Ramos (cell line): ENCODE measurements around the gene DMAC2.
"Not testable (repeated sequence)": the region's sequence is repeated elsewhere in the genome, so short reads cannot be mapped to it uniquely, and the experiment has no call there.

Source experiments
- in situ Hi-C: fragments of 300-500 bp; cut with MboI; formaldehyde crosslinking; loops from one replicate; pipeline ENCODE4 v1.14.3; 2022; ENCODE audit warnings: low sequenced_read_pairs; ENCODE audit not compliant: unreplicated experiment

Gene DMAC2

DNA sequence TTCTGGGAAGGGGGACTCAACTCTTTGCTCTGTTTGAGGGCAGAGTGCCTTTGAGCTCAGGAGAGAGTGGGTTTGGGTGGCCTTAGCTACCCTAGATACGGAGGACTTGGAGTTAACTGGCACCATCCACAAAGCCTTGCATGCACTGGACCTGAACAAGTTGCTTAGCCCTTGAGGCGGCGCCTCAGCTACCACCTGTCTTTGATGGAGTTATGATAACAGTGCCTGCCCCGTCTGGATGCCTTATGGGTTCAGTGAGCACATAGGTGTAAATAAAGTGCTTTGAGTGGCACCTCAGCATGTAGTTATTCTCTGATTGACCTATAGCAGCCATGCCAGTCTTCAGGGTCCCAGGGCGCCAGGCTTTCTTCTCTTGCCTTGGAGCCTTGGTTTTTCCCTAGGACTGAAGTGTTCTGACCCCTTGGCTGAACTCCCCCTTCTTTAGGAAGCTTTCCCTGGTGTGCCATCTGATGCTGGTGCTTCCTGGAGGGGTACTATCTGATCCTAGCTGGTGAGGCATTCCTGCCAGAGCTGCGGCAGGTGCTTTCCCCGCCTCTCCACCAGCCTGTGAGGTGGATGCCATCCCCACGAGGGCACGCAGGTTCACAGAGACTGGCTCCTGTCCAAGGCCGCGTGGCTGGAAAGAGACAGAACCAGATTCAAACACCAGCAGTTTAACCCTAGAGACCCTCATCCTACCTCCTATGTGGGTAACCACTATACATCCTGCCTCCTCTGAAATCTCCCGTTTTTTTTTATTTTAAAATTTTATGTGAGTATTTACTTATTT lies 36.3 kb downstream of the DMAC2 start:
- in situ Hi-C loops = no loop called here

DNA sequence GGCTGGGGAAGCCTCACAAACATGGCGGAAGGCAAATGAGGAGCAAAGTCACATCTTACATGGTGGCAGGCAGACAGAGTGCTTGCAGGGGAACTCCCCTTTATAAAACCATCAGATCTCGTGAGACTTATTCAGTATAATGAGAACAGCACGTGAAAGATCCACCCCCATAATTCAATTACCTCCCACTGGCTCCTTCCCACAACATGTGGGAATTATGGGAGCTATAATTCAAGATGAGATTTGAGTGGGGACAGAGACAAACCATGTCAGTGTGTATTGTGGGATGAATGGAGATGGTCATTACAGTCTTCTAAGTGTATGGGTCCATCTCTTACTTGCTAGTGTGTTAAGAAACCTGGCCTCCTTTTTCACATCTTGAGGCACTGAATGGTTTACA lies 37.7 kb downstream of the DMAC2 start:
- in situ Hi-C loops = no loop called here

GRCh38 chr19:41401483-41401882 lies 38.2 kb downstream of the DMAC2 start:
- in situ Hi-C loops = no loop called here

- in situ Hi-C loops = no loop called here
Measured at GRCh38 chr19:41399525-41399924, 40.2 kb downstream of the DMAC2 start.

GRCh38 chr19:41399091-41399490 lies 40.6 kb downstream of the DMAC2 start:
- in situ Hi-C loops = no loop called here

- in situ Hi-C loops = no loop called here
Measured at GRCh38 chr19:41398598-41398997, 41.1 kb downstream of the DMAC2 start.

GRCh38 chr19:41398050-41398418 lies 41.7 kb downstream of the DMAC2 start:
- in situ Hi-C loops = no loop called here

DNA sequence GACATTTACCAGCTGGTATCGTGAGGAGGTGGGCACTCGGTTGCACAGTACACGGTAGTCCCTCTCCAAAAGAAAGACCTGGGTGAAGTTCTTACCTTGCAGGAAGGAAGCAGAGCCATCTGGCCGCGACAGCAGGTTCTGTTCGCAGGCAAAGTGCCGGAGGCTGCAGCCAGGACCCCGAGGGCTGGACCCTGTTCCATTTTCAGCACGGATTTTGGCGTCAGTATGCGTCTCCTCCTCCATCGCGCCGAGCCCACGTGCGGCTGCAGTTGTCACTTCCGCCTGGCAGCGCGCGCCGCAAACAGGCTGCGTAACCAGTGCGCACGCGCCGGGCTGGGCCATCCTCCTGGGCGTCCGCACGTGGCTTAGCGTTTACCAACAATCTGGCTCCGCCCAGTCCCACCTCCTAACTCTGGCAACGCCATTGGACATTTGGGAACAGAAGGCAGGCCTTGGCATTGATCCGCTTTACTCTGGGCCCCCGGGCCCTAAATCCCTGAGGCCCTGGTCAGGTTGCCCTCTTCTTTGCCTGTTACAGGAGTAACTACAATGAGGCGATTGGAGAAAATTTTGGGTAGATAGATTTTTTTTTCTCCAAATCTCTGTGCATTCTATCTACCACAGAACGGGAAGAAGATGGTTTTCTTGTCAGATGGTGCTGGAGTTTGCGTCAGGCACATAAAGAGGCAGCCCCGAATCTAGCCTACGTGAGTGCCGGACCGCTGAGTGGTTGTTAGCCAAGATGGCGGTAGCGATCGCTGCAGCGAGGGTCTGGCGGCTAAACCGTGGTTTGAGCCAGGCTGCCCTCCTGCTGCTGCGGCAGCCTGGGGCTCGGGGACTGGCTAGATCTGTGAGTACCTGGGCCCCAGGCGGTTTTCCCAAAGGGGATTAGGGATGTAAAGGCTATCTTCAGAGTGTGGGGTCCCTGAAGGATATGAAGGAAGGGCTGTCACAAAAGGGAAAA lies 42.3 kb downstream of the DMAC2 start, which contains the start of the genes BCKDHA and EXOSC5:
BCKDHA (plus strand) TSS at position 733 of the 964 bp plus-strand sequence; CDS start at position 743, 10 bp downstream.
EXOSC5 (minus strand) TSS at position 274 of the 964 bp plus-strand sequence; CDS start at position 243, 31 bp downstream.
- in situ Hi-C loops = no loop called here

DNA sequence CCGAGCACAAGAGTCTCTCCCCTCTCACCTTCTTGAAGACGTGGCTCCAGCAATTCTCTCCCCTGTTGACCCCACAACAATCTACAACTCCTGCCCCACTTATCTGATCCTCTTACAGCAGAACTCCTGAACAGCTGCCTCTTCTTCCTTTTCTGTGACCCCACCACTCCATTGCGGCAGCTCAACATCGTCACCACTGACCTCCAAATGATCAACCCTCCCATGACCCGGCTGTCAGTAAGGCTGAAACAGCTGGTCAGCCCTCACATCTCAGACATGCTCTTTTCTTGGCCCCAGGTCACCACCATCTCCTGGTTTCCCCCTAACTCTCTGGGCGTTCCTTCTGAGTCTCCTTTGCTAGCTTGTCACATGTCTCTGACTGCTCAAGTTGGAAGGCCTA lies 44.4 kb downstream of the DMAC2 start:
- in situ Hi-C loops = no loop called here

- in situ Hi-C loops = no loop called here
Measured at GRCh38 chr19:41392775-41393174, 46.9 kb downstream of the DMAC2 start.

DNA sequence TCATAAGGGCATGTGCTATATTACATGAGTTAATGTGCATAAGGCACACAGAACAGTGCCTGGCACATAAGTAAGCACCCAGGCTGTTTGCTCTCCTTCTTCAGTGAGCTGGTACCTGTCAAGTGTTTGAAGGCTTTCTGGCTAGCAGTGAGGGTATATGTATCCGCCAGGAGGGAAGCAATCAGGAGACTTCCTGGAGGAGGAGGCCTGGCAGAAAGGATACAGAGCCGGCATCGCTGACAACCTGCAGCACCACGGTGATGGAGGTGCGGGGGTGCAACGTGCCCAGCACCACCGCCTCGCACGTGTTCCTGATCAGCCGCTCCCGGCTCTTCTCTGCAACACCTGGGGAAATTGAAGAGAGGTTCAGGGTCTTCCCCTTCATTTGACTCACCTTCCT lies 48.1 kb downstream of the DMAC2 start:
- in situ Hi-C loops = no loop called here

- in situ Hi-C loops = no loop called here
Measured at GRCh38 chr19:41386442-41386841, 53.3 kb downstream of the DMAC2 start.

GRCh38 chr19:41384351-41384750 lies 55.4 kb downstream of the DMAC2 start:
- in situ Hi-C loops = no loop called here

GRCh38 chr19:41381536-41381935 lies 58.2 kb downstream of the DMAC2 start:
- in situ Hi-C loops = not testable (repeated sequence)
